GM23338 (cell line): ENCODE data around the gene DUSP8.

Experiments
- CTCF ChIP-seq, 2 experiments: fragments of 200-600 bp in 1 of 2; sonication (generic) in 1 of 2; conservative IDR thresholded peaks; 2 replicates each; pipeline versions ENCODE4 v1.5.1 to v1.6.1; 2016 to 2017; ENCODE audit warnings: antibody characterized with exemption in 2 of 2, low read depth in 2 of 2, mild to moderate bottlenecking in 2 of 2, moderate library complexity in 1 of 2
- EZH2 ChIP-seq: fragments of 200-600 bp; sonication (generic); IDR thresholded peaks from one replicate; pipeline ENCODE4 v1.8.0; 2017; ENCODE audit warnings: antibody characterized with exemption, mild to moderate bottlenecking, low read depth; ENCODE audit not compliant: unreplicated experiment
- EZH2phosphoT487 ChIP-seq: fragments of 200-600 bp; sonication (generic); IDR thresholded peaks from one replicate; pipeline ENCODE4 v1.8.1; 2018; ENCODE audit warnings: antibody characterized with exemption; ENCODE audit not compliant: unreplicated experiment
- JUNB ChIP-seq: IDR thresholded peaks from one replicate; pipeline ENCODE4 v1.6.1; 2016; ENCODE audit warnings: antibody characterized with exemption; ENCODE audit not compliant: unreplicated experiment
- POLR2AphosphoS5 ChIP-seq: IDR thresholded peaks from 2 replicates; pipeline ENCODE4 v1.6.1; 2016; ENCODE audit warnings: antibody characterized with exemption, low read depth
- REST ChIP-seq: IDR thresholded peaks from one replicate; pipeline ENCODE4 v1.6.1; 2018; ENCODE audit warnings: antibody characterized with exemption; ENCODE audit not compliant: unreplicated experiment

GRCh38 chr11:1558775-1559110 lies 13.3 kb downstream of the DUSP8 start:
- TF ChIP-seq CTCF (conservative IDR thresholded peaks at IDR 0.05; ENCODE audit: low read depth in 2 of 2), result no peak
- TF ChIP-seq JUNB, result no peak
- TF ChIP-seq REST, result no peak
- no peak for TF ChIP-seq EZH2
- TF ChIP-seq POLR2AphosphoS5, result no peak
- TF ChIP-seq EZH2phosphoT487, result no peak
